GM20000 (cell line): ENCODE measurements around the gene MSH4.

Experiments
- DNase-seq: peaks from one replicate; pipeline ENCODE4 v3.0.0; 2012; ENCODE audit warnings: low spot score
- TF ChIP-seq, protein P1 (sequence below): IDR thresholded peaks from 2 replicates; pipeline ENCODE4 v1.5.1; 2012; ENCODE audit warnings: mild to moderate bottlenecking, control low read depth; ENCODE audit errors: extremely low read depth, missing control alignments

MSH4 gene

DNA sequence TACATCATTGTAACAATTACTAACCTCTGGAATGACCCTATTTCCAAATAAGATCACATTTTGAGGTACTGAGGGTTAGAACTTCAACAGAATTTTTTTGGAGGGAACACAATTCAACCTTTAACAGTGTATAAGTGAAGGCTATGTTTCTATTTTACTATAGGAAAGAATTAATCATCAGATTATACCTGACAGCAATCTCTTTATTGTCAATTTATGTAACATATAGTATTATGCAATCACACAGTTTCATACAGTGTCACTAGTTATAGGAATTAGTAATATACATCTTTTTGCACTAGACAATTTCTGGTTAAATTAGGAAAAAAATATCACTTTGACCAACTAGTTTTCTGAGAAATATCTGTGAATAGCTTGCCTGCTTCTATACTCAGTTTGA lies 59.1 kb downstream of the MSH4 start:
- no peak for DNase-seq
- TF ChIP-seq, protein P1, sequence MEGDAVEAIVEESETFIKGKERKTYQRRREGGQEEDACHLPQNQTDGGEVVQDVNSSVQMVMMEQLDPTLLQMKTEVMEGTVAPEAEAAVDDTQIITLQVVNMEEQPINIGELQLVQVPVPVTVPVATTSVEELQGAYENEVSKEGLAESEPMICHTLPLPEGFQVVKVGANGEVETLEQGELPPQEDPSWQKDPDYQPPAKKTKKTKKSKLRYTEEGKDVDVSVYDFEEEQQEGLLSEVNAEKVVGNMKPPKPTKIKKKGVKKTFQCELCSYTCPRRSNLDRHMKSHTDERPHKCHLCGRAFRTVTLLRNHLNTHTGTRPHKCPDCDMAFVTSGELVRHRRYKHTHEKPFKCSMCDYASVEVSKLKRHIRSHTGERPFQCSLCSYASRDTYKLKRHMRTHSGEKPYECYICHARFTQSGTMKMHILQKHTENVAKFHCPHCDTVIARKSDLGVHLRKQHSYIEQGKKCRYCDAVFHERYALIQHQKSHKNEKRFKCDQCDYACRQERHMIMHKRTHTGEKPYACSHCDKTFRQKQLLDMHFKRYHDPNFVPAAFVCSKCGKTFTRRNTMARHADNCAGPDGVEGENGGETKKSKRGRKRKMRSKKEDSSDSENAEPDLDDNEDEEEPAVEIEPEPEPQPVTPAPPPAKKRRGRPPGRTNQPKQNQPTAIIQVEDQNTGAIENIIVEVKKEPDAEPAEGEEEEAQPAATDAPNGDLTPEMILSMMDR = no peak

- TF ChIP-seq, protein P1 = no peak
- DNase-seq = no peak
Observed at GRCh38 chr1:75861831-75862230, 65.1 kb downstream of the MSH4 start.

GRCh38 chr1:75870951-75871350 lies 74.3 kb downstream of the MSH4 start:
- TF ChIP-seq, protein P1 = no peak
- DNase-seq = no peak

DNA sequence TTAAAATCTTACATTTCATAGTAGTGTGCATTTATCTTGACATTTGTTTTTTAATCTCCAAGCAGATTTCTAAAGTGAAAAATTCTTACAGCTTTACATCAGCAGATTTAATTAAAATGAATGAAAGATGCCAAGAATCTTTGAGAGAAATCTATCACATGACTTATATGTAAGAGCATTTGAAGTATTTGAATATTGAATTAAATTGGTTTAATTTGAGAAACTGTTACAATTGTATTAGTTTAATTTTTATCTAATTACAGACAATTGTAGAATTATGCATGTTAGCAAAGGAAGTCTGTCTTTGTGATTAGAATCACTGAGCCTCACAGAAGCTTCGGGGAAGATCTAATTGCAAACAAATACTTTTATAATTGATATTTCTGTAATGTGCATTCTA lies 83.3 kb downstream of the MSH4 start:
- TF ChIP-seq, protein P1 = no peak
- no peak for DNase-seq

GRCh38 chr1:75884437-75884836 lies 87.8 kb downstream of the MSH4 start:
- TF ChIP-seq, protein P1 = no peak
- no peak for DNase-seq

DNA sequence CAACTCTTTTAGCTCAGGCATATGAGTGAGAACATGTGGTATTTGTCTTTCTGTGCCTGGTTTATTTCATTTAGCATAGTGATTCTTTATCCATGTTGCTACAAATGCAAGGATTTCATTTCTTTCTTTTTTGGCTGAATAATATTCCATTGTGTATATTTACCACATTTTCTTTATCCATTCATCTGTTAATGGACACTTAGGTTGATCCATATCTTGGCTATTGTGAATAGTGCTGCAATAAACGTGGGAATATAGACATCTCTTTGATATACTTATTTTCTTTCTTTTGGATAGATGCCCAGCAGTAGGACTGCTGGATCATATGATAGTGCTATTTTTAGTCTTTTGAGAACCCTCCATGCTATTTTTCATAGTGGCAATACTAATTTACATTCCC lies 104.7 kb downstream of the MSH4 start:
- TF ChIP-seq, protein P1 = no peak
- DNase-seq = no peak

- TF ChIP-seq, protein P1 = peak; percentile 41
- DNase-seq = peak; percentile 17
Observed at GRCh38 chr1:75908717-75909152, 112.1 kb downstream of the MSH4 start.

DNA sequence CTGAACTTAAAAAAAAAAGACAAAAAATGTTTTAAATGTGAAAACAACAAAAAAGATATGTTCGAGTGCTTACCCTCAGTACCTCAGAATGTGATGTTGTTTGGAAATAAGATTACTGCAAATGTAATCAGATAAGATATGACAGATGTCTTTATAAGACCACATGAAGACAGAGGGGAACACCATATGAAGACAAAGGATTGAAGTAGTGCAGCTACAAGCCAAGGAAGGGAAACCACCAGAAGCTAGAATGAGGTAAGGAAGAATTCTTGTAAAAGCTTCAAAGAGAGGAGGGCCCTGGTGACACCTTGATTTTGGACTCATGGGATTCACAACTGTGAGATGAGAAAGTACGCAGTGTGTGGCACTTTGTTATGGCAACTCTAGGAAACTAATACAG lies 120.2 kb downstream of the MSH4 start:
- TF ChIP-seq, protein P1 = no peak
- DNase-seq = no peak
